GM23338 (cell line): Measurements from ENCODE around the gene CCDC63. TPM values are rescaled to one million over a fixed set of nuclear protein-coding genes. Genes with fewer than 3 reads are reported as not detected.
A peak's percentile ranks its signal among the peaks of the same experiment; 100 is the strongest.

ENCODE experiments used
- ATAC-seq: fragments of 200-7000 bp; cut with Tn5 transposase; 3 replicates; pipeline ENCODE4 v1.9.1; 2020
- DNase-seq: peaks from one replicate; pipeline ENCODE4 v3.0.0-alpha.2; 2015; ENCODE audit warnings: low spot score
- H2AFZ ChIP-seq: fragments of 200-600 bp; sonication (generic); 2 replicates; pipeline ENCODE4 v1.8.0; 2016; ENCODE audit warnings: antibody characterized with exemption, mild to moderate bottlenecking, moderate library complexity
- H3F3A ChIP-seq: fragments of 200-600 bp; sonication (generic); replicated peaks from 2 replicates; pipeline ENCODE4 v1.8.0; 2017; ENCODE audit warnings: antibody characterized with exemption, mixed run types, low read depth
- H3K27ac ChIP-seq: fragments of 200-600 bp; sonication (generic); 2 replicates; pipeline ENCODE4 v1.6.1; 2016; ENCODE audit warnings: low read depth
- H3K27me3 ChIP-seq: fragments of 200-600 bp; sonication (generic); 2 replicates; pipeline ENCODE4 v1.8.0; 2016; ENCODE audit warnings: mild to moderate bottlenecking, mixed run types, moderate library complexity; ENCODE audit not compliant: insufficient read depth
- H3K36me3 ChIP-seq: fragments of 200-600 bp; sonication (generic); 2 replicates; pipeline ENCODE4 v1.8.0; 2016; ENCODE audit warnings: mild to moderate bottlenecking; ENCODE audit not compliant: insufficient read depth
- H3K4me1 ChIP-seq: fragments of 200-600 bp; sonication (generic); 2 replicates; pipeline ENCODE4 v1.8.0; 2016; ENCODE audit warnings: mild to moderate bottlenecking, moderate library complexity; ENCODE audit not compliant: insufficient read depth
- H3K4me2 ChIP-seq: fragments of 200-600 bp; sonication (generic); 2 replicates; pipeline ENCODE4 v1.7.1; 2017; ENCODE audit warnings: mixed run types
- H3K4me3 ChIP-seq: fragments of 200-600 bp; sonication (generic); 2 replicates; pipeline ENCODE4 v1.6.1; 2016; ENCODE audit warnings: mixed run types
- H3K79me2 ChIP-seq: fragments of 200-600 bp; sonication (generic); replicated peaks from 2 replicates; pipeline ENCODE4 v1.8.0; 2017; ENCODE audit warnings: mild to moderate bottlenecking; ENCODE audit not compliant: insufficient read depth
- H3K9me2 ChIP-seq: fragments of 200-600 bp; sonication (generic); 2 replicates; pipeline ENCODE4 v1.8.0; 2017; ENCODE audit not compliant: insufficient read depth
- H4K20me1 ChIP-seq: fragments of 200-600 bp; sonication (generic); replicated peaks from 2 replicates; pipeline ENCODE4 v1.8.0; 2017; ENCODE audit warnings: mild to moderate bottlenecking; ENCODE audit not compliant: insufficient read depth
- H3K27ac Mint-ChIP-seq: 2 replicates; pipeline ENCODE4 v1.8.0; 2020; ENCODE audit warnings: inconsistent platforms, mild to moderate bottlenecking, moderate library complexity, mixed read lengths
- H3K27me3 Mint-ChIP-seq: 3 replicates; pipeline ENCODE4 v1.8.0; 2022; ENCODE audit warnings: low read depth, mild to moderate bottlenecking, moderate library complexity, mixed read lengths, inconsistent platforms; ENCODE audit not compliant: insufficient read depth, poor library complexity
- H3K36me3 Mint-ChIP-seq: 3 replicates; pipeline ENCODE4 v1.8.0; 2021; ENCODE audit warnings: low read depth, mild to moderate bottlenecking, inconsistent platforms, moderate library complexity, mixed read lengths
- H3K4me1 Mint-ChIP-seq: 3 replicates; pipeline ENCODE4 v1.8.0; 2020; ENCODE audit warnings: mild to moderate bottlenecking, inconsistent platforms, mixed read lengths
- H3K4me3 Mint-ChIP-seq: 3 replicates; pipeline ENCODE4 v1.8.0; 2021; ENCODE audit warnings: moderate library complexity, mild to moderate bottlenecking, inconsistent platforms, mixed read lengths
- H3K9me3 Mint-ChIP-seq: 3 replicates; pipeline ENCODE4 v1.8.0; 2020; ENCODE audit warnings: moderate library complexity, mild to moderate bottlenecking, inconsistent platforms, mixed read lengths
- CREB1 ChIP-seq: fragments of 250-450 bp; sonication (Bioruptor Pico); IDR thresholded peaks from 2 replicates; pipeline ENCODE4 v1.5.0; 2020; ENCODE audit warnings: low read depth, mild to moderate bottlenecking, moderate library complexity
- EZH2phosphoT487 ChIP-seq: fragments of 200-600 bp; sonication (generic); IDR thresholded peaks from one replicate; pipeline ENCODE4 v1.8.1; 2018; ENCODE audit warnings: antibody characterized with exemption; ENCODE audit not compliant: unreplicated experiment
- JUNB ChIP-seq: IDR thresholded peaks from one replicate; pipeline ENCODE4 v1.6.1; 2016; ENCODE audit warnings: antibody characterized with exemption; ENCODE audit not compliant: unreplicated experiment
- NANOG ChIP-seq: IDR thresholded peaks from 2 replicates; pipeline ENCODE4 v1.6.1; 2016; ENCODE audit warnings: antibody characterized with exemption, borderline replicate concordance
- STAT1 ChIP-seq: IDR thresholded peaks from one replicate; pipeline ENCODE4 v1.6.1; 2016; ENCODE audit warnings: antibody characterized with exemption; ENCODE audit not compliant: unreplicated experiment
- ZNF114 ChIP-seq: fragments of 250-450 bp; sonication (Bioruptor Pico); IDR thresholded peaks from 2 replicates; pipeline ENCODE4 v1.5.0; 2020; ENCODE audit warnings: mild to moderate bottlenecking, moderate library complexity
- ZNF331 ChIP-seq: fragments of 250-450 bp; sonication (Bioruptor Pico); IDR thresholded peaks from 2 replicates; pipeline ENCODE4 v1.5.0; 2020; ENCODE audit warnings: low read depth, mild to moderate bottlenecking, moderate library complexity
- ZNF462 ChIP-seq: fragments of 250-450 bp; sonication (Bioruptor Pico); IDR thresholded peaks from 2 replicates; pipeline ENCODE4 v1.5.0; 2020; ENCODE audit warnings: mild to moderate bottlenecking, moderate library complexity
- polyA plus RNA-seq: library from polyadenylated mRNA; unstranded; fragments of >200 nt; fragmentation: Nextera tagmentation; extraction: Ambion mirVana; gene quantifications from 2 replicates; pipeline ENCODE4 v1.2.1, GENCODE V29; 2016
- total RNA-seq: library from RNA; depleted of rRNA; stranded (reverse); fragments of >200 nt; shearing (Covaris generic); gene quantifications from 2 replicates; pipeline ENCODE4 v1.2.3, GENCODE V29; 2014
- TF ChIP-seq, protein P1 (sequence below): IDR thresholded peaks from 2 replicates; pipeline ENCODE4 v1.6.1; 2016; ENCODE audit warnings: antibody characterized with exemption
- TF ChIP-seq, protein P2 (sequence below), 2 experiments: fragments of 200-600 bp in 1 of 2; sonication (generic) in 1 of 2; conservative IDR thresholded peaks; 2 replicates each; pipeline versions ENCODE4 v1.5.1 to v1.6.1; 2016 to 2017; ENCODE audit warnings: antibody characterized with exemption in 2 of 2, low read depth in 2 of 2, mild to moderate bottlenecking in 2 of 2, moderate library complexity in 1 of 2
- TF ChIP-seq, protein P3 (sequence below): IDR thresholded peaks from one replicate; pipeline ENCODE4 v1.6.1; 2018; ENCODE audit warnings: antibody characterized with exemption; ENCODE audit not compliant: unreplicated experiment

The CCDC63 gene
- total and polyA plus RNA-seq, 2 experiments from 2014 or later = 1.8 TPM; not detected in 1

- TF ChIP-seq ZNF462 (CRISPR knock-in tag) = no peak
- TF ChIP-seq CREB1 (CRISPR knock-in tag) = no peak
- TF ChIP-seq, protein P1, sequence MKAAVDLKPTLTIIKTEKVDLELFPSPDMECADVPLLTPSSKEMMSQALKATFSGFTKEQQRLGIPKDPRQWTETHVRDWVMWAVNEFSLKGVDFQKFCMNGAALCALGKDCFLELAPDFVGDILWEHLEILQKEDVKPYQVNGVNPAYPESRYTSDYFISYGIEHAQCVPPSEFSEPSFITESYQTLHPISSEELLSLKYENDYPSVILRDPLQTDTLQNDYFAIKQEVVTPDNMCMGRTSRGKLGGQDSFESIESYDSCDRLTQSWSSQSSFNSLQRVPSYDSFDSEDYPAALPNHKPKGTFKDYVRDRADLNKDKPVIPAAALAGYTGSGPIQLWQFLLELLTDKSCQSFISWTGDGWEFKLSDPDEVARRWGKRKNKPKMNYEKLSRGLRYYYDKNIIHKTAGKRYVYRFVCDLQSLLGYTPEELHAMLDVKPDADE = no peak
- TF ChIP-seq ZNF114 (CRISPR knock-in tag) = no peak
- TF ChIP-seq STAT1 = no peak
- TF ChIP-seq ZNF331 (CRISPR knock-in tag) = no peak
- no peak for TF ChIP-seq EZH2phosphoT487
Observed at GRCh38 chr12:110816248-110816647, 30.5 kb upstream of the CCDC63 start (continued).

GRCh38 chr12:110816779-110817178, 30.0 kb upstream of the CCDC63 start:
- peak overlapping the region; percentile 6; the same call in 1 of the 2 replicates for H3K4me2 ChIP-seq
- no peak overlapping the region for H3K4me3 Mint-ChIP-seq

More at GRCh38 chr12:110816779-110817178, 30.0 kb upstream of the CCDC63 start:
- Histone ChIP-seq H3K4me3 (no peak overlapping the region), H3K27ac (no peak overlapping the region), H3K9me2 (no peaks in the 10 kb centered on the region), H3K79me2 (no peaks in the 10 kb centered on the region), H3K4me1 (peaks cover 31% of the 10 kb centered on the region), H4K20me1 (no peaks in the 10 kb centered on the region), H2AFZ (no peak overlapping the region), H3K36me3 (no peaks in the 10 kb centered on the region), H3F3A (0 out of 2 replicates have a peak, but pooled peaks cover 2% of the 10 kb centered on the region), H3K27me3 (peaks cover 27% of the 10 kb centered on the region)
- Mint-ChIP-seq H3K27me3 (peaks cover 27% of the 10 kb centered on the region), H3K27ac (no peak overlapping the region), H3K9me3 (no peaks in the 10 kb centered on the region), H3K36me3 (no peaks in the 10 kb centered on the region), H3K4me1 (peaks cover 32% of the 10 kb centered on the region)
- DNase-seq (no peak), ATAC-seq (peak; percentile 78)
- TF ChIP-seq JUNB = no peak
- TF ChIP-seq, protein P2, sequence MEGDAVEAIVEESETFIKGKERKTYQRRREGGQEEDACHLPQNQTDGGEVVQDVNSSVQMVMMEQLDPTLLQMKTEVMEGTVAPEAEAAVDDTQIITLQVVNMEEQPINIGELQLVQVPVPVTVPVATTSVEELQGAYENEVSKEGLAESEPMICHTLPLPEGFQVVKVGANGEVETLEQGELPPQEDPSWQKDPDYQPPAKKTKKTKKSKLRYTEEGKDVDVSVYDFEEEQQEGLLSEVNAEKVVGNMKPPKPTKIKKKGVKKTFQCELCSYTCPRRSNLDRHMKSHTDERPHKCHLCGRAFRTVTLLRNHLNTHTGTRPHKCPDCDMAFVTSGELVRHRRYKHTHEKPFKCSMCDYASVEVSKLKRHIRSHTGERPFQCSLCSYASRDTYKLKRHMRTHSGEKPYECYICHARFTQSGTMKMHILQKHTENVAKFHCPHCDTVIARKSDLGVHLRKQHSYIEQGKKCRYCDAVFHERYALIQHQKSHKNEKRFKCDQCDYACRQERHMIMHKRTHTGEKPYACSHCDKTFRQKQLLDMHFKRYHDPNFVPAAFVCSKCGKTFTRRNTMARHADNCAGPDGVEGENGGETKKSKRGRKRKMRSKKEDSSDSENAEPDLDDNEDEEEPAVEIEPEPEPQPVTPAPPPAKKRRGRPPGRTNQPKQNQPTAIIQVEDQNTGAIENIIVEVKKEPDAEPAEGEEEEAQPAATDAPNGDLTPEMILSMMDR (conservative IDR thresholded peaks at IDR 0.05; ENCODE audit: low read depth in 2 of 2) = no peak
- TF ChIP-seq NANOG = no peak
- TF ChIP-seq, protein P3, sequence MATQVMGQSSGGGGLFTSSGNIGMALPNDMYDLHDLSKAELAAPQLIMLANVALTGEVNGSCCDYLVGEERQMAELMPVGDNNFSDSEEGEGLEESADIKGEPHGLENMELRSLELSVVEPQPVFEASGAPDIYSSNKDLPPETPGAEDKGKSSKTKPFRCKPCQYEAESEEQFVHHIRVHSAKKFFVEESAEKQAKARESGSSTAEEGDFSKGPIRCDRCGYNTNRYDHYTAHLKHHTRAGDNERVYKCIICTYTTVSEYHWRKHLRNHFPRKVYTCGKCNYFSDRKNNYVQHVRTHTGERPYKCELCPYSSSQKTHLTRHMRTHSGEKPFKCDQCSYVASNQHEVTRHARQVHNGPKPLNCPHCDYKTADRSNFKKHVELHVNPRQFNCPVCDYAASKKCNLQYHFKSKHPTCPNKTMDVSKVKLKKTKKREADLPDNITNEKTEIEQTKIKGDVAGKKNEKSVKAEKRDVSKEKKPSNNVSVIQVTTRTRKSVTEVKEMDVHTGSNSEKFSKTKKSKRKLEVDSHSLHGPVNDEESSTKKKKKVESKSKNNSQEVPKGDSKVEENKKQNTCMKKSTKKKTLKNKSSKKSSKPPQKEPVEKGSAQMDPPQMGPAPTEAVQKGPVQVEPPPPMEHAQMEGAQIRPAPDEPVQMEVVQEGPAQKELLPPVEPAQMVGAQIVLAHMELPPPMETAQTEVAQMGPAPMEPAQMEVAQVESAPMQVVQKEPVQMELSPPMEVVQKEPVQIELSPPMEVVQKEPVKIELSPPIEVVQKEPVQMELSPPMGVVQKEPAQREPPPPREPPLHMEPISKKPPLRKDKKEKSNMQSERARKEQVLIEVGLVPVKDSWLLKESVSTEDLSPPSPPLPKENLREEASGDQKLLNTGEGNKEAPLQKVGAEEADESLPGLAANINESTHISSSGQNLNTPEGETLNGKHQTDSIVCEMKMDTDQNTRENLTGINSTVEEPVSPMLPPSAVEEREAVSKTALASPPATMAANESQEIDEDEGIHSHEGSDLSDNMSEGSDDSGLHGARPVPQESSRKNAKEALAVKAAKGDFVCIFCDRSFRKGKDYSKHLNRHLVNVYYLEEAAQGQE = no peak
- no peak for TF ChIP-seq STAT1
